ENCODE measurements around the gene TEAD2. TPM values are rescaled to one million over a fixed set of nuclear protein-coding genes. Genes with fewer than 3 reads are reported as not detected.
"Not testable (repeated sequence)": the region's sequence is repeated elsewhere in the genome, so short reads cannot be mapped to it uniquely, and the experiment has no call there.

The TEAD2 gene
- polyA plus RNA-seq, 2 donors: 6.0 to 8.3 TPM

- no peak within 1 kb of the TSS for H3K27ac ChIP-seq (ENCODE audit: low read depth in 2 of 2, low read length in 1 of 2)
- WGBS, 2 donors: 36 to 56% methylated on average over 39 to 40 of the region's 40 CpGs
- no peaks in the 10 kb centered on the region for H3K36me3 ChIP-seq (ENCODE audit: control insufficient read depth in 2 of 2, insufficient read depth in 2 of 2, low read length in 1 of 2)
- no peaks in the 10 kb centered on the region for H3K9me3 ChIP-seq (ENCODE audit: control insufficient read depth in 2 of 2, insufficient read depth in 1 of 2, low read depth in 1 of 2, low read length in 1 of 2)
- H3K4me1 ChIP-seq (ENCODE audit: control insufficient read depth in 2 of 2, insufficient read depth in 2 of 2, low read length in 1 of 2): no peaks in the 10 kb centered on the region
- no peak within 1 kb of the TSS for H3K4me3 ChIP-seq (ENCODE audit: low read depth in 1 of 2, low read length in 2 of 2)
- H3K27me3 ChIP-seq (ENCODE audit: control insufficient read depth in 1 of 2, insufficient read depth in 2 of 2, low read length in 2 of 2): no peaks in the 10 kb centered on the region
Observed at GRCh38 chr19:49387936-49388372, 25.7 kb upstream of the TEAD2 start, which contains the start of gene KASH5. Gene KASH5, plus strand, starts transcription at chr19:49388249. Its CDS starts 2,635 bp downstream, at chr19:49390884.

DNA sequence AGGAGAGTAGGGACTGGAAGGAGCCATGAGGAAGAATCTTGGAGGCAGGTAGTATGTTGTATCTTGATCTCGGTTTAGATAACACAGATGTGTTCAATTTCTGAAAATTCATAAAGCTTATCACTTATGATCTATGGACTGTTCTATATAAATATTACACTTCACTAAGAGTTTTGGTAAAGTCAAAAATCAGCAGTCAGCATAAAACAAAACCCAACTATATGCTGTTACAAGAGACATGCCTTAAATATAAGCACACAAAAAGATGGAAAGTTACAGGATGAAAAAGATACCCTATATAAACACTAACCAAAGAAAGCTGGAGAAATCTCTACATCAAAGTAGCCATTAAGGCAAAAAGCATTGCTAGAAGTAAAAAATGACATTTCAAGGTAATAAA is 21.4 kb upstream of the TEAD2 start:
- H3K9me3 ChIP-seq (ENCODE audit: control insufficient read depth in 2 of 2, insufficient read depth in 1 of 2, low read depth in 1 of 2, low read length in 1 of 2): no peaks in the 10 kb centered on the region
- no peak overlapping the region for H3K4me3 ChIP-seq (ENCODE audit: low read depth in 1 of 2, low read length in 2 of 2)
- H3K4me1 ChIP-seq (ENCODE audit: control insufficient read depth in 2 of 2, insufficient read depth in 2 of 2, low read length in 1 of 2): no peaks in the 10 kb centered on the region
- no peaks in the 10 kb centered on the region for H3K27me3 ChIP-seq (ENCODE audit: control insufficient read depth in 1 of 2, insufficient read depth in 2 of 2, low read length in 2 of 2)
- H3K27ac ChIP-seq (ENCODE audit: low read depth in 2 of 2, low read length in 1 of 2): no peak overlapping the region
- H3K36me3 ChIP-seq (ENCODE audit: control insufficient read depth in 2 of 2, insufficient read depth in 2 of 2, low read length in 1 of 2): no peaks in the 10 kb centered on the region
- 50% methylated on average over 1 of the region's 1 CpG for WGBS, 2 donors

DNA sequence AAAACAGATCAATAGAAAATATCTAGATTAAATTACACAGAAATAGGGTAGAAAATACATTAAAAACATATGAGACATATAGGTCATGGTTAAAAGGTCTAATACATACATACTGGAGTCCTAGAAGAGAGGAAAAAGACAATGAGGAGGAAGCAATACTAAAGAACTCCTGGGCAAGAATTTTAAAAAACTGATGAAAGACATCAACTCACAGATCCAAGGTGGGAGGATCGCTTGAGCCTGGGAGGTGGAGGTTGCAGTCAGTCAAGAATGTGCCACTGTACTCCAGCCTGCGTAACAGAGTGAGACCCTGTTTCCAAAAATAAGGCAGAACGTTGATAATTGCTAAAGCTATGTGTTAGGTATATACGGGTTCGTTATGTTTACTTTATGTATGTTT is 20.4 kb upstream of the TEAD2 start:
- no peaks in the 10 kb centered on the region for H3K9me3 ChIP-seq (ENCODE audit: control insufficient read depth in 2 of 2, insufficient read depth in 1 of 2, low read depth in 1 of 2, low read length in 1 of 2)
- H3K36me3 ChIP-seq (ENCODE audit: control insufficient read depth in 2 of 2, insufficient read depth in 2 of 2, low read length in 1 of 2): no peaks in the 10 kb centered on the region
- H3K4me1 ChIP-seq (ENCODE audit: control insufficient read depth in 2 of 2, insufficient read depth in 2 of 2, low read length in 1 of 2): no peaks in the 10 kb centered on the region
- H3K27me3 ChIP-seq (ENCODE audit: control insufficient read depth in 1 of 2, insufficient read depth in 2 of 2, low read length in 2 of 2): no peaks in the 10 kb centered on the region
- H3K4me3 ChIP-seq (ENCODE audit: low read depth in 1 of 2, low read length in 2 of 2): no peak overlapping the region
- WGBS, 2 donors: 89 to 93% methylated on average over 5 of the region's 5 CpGs
- H3K27ac ChIP-seq (ENCODE audit: low read depth in 2 of 2, low read length in 1 of 2): no peak overlapping the region

GRCh38 chr19:49380391-49380790 is 18.2 kb upstream of the TEAD2 start:
- Histone ChIP-seq H3K4me3 (ENCODE audit: low read depth in 1 of 2, low read length in 2 of 2) (no peak overlapping the region), H3K27ac (ENCODE audit: low read depth in 2 of 2, low read length in 1 of 2) (no peak overlapping the region), H3K36me3 (ENCODE audit: control insufficient read depth in 2 of 2, insufficient read depth in 2 of 2, low read length in 1 of 2) (no peaks in the 10 kb centered on the region), H3K4me1 (ENCODE audit: control insufficient read depth in 2 of 2, insufficient read depth in 2 of 2, low read length in 1 of 2) (no peaks in the 10 kb centered on the region), H3K9me3 (ENCODE audit: control insufficient read depth in 2 of 2, insufficient read depth in 1 of 2, low read depth in 1 of 2, low read length in 1 of 2) (no peaks in the 10 kb centered on the region), H3K27me3 (ENCODE audit: control insufficient read depth in 1 of 2, insufficient read depth in 2 of 2, low read length in 2 of 2) (no peaks in the 10 kb centered on the region)
- WGBS, 2 donors: 92 to 96% methylated on average over 3 of the region's 3 CpGs

GRCh38 chr19:49378512-49378911 is 16.3 kb upstream of the TEAD2 start:
- Histone ChIP-seq H3K27me3 (ENCODE audit: control insufficient read depth in 1 of 2, insufficient read depth in 2 of 2, low read length in 2 of 2) (no peaks in the 10 kb centered on the region), H3K9me3 (ENCODE audit: control insufficient read depth in 2 of 2, insufficient read depth in 1 of 2, low read depth in 1 of 2, low read length in 1 of 2) (no peaks in the 10 kb centered on the region), H3K27ac (ENCODE audit: low read depth in 2 of 2, low read length in 1 of 2) (no peak overlapping the region), H3K4me1 (ENCODE audit: control insufficient read depth in 2 of 2, insufficient read depth in 2 of 2, low read length in 1 of 2) (no peaks in the 10 kb centered on the region), H3K36me3 (ENCODE audit: control insufficient read depth in 2 of 2, insufficient read depth in 2 of 2, low read length in 1 of 2) (no peaks in the 10 kb centered on the region), H3K4me3 (ENCODE audit: low read depth in 1 of 2, low read length in 2 of 2) (no peak overlapping the region)
- WGBS, 2 donors: 69 to 86% methylated on average over 3 of the region's 3 CpGs

DNA sequence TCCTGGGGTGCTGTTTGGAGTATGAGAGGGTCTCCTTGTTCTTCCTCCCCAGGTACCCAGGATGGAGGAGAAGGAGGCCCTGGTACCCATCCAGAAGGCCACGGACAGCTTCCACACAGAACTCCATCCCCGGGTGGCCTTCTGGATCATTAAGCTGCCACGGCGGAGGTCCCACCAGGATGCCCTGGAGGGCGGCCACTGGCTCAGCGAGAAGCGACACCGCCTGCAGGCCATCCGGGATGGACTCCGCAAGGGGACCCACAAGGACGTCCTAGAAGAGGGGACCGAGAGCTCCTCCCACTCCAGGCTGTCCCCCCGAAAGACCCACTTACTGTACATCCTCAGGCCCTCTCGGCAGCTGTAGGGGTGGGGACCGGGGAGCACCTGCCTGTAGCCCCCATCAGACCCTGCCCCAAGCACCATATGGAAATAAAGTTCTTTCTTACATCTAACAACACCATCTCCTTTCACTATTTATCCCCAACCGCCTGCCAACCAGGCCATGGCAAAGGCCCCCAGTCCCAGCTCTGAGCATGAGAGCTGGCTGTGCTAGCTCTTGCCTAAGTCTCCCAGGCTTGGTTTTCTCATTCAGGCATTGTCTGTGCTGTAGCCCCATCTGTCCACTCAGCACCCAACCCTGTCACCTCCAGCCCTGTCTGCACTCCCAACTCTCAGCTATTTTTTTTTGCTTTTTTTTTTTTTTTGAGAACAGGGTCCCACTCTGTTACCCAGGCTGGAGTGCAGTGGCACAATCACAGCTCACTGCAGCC is 12.6 kb upstream of the TEAD2 start:
- H3K27ac ChIP-seq (ENCODE audit: low read depth in 2 of 2, low read length in 1 of 2): no peak overlapping the region
- H3K27me3 ChIP-seq (ENCODE audit: control insufficient read depth in 1 of 2, insufficient read depth in 2 of 2, low read length in 2 of 2): no peaks in the 10 kb centered on the region
- no peaks in the 10 kb centered on the region for H3K4me1 ChIP-seq (ENCODE audit: control insufficient read depth in 2 of 2, insufficient read depth in 2 of 2, low read length in 1 of 2)
- no peak overlapping the region for H3K4me3 ChIP-seq (ENCODE audit: low read depth in 1 of 2, low read length in 2 of 2)
- H3K36me3 ChIP-seq (ENCODE audit: control insufficient read depth in 2 of 2, insufficient read depth in 2 of 2, low read length in 1 of 2): no peaks in the 10 kb centered on the region
- H3K9me3 ChIP-seq (ENCODE audit: control insufficient read depth in 2 of 2, insufficient read depth in 1 of 2, low read depth in 1 of 2, low read length in 1 of 2): peaks cover under 1 to 2% of the 10 kb centered on the region in 2 donors
- 87% methylated on average over 15 to 16 of the region's 16 CpGs for WGBS, 2 donors

DNA sequence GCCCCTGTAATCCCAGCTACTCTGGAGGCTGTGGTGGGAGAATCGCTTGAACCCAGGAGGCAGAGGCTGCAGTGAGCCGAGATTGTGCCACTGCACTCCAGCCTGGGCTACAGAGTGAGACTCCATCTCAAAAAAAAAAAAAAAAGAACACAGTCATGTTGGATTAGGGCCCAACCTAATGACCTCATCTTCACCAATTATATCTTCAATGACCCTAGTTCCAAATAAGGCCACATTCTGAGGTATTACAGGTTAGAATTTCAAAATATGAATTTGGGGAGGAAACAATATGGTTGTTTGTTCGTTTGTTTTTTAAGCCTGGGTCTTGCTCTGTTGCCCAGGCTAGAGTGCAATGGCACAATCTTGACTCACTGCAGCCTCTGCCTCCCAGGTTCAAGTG is 11.0 kb upstream of the TEAD2 start:
- not testable (repeated sequence) for H3K4me1 ChIP-seq (ENCODE audit: control insufficient read depth in 2 of 2, insufficient read depth in 2 of 2, low read length in 1 of 2); H3K36me3 ChIP-seq (ENCODE audit: control insufficient read depth in 2 of 2, insufficient read depth in 2 of 2, low read length in 1 of 2); H3K9me3 ChIP-seq (ENCODE audit: control insufficient read depth in 2 of 2, insufficient read depth in 1 of 2, low read depth in 1 of 2, low read length in 1 of 2); H3K27ac ChIP-seq (ENCODE audit: low read depth in 2 of 2, low read length in 1 of 2); H3K27me3 ChIP-seq (ENCODE audit: control insufficient read depth in 1 of 2, insufficient read depth in 2 of 2, low read length in 2 of 2); H3K4me3 ChIP-seq (ENCODE audit: low read depth in 1 of 2, low read length in 2 of 2)
- WGBS, 2 donors: 76 to 81% methylated on average over 3 of the region's 3 CpGs

GRCh38 chr19:49371184-49371583 is 9.0 kb upstream of the TEAD2 start:
- 77 to 79% methylated on average over 3 of the region's 3 CpGs for WGBS, 2 donors
- H3K9me3 ChIP-seq (ENCODE audit: control insufficient read depth in 2 of 2, insufficient read depth in 1 of 2, low read depth in 1 of 2, low read length in 1 of 2): peaks cover 8% of the 10 kb centered on the region in 2 donors
- no peaks in the 10 kb centered on the region for H3K27me3 ChIP-seq (ENCODE audit: control insufficient read depth in 1 of 2, insufficient read depth in 2 of 2, low read length in 2 of 2)
- H3K4me1 ChIP-seq (ENCODE audit: control insufficient read depth in 2 of 2, insufficient read depth in 2 of 2, low read length in 1 of 2): no peaks in the 10 kb centered on the region
- no peak overlapping the region for H3K27ac ChIP-seq (ENCODE audit: low read depth in 2 of 2, low read length in 1 of 2)
- H3K36me3 ChIP-seq (ENCODE audit: control insufficient read depth in 2 of 2, insufficient read depth in 2 of 2, low read length in 1 of 2): no peaks in the 10 kb centered on the region
- no peak overlapping the region for H3K4me3 ChIP-seq (ENCODE audit: low read depth in 1 of 2, low read length in 2 of 2)

- WGBS, 2 donors: 75 to 77% methylated on average over 5 of the region's 5 CpGs
- Histone ChIP-seq H3K9me3 (ENCODE audit: control insufficient read depth in 2 of 2, insufficient read depth in 1 of 2, low read depth in 1 of 2, low read length in 1 of 2) (peaks cover 8% of the 10 kb centered on the region in 2 donors), H3K4me1 (ENCODE audit: control insufficient read depth in 2 of 2, insufficient read depth in 2 of 2, low read length in 1 of 2) (no peaks in the 10 kb centered on the region), H3K4me3 (ENCODE audit: low read depth in 1 of 2, low read length in 2 of 2) (no peak overlapping the region), H3K27me3 (ENCODE audit: control insufficient read depth in 1 of 2, insufficient read depth in 2 of 2, low read length in 2 of 2) (no peaks in the 10 kb centered on the region), H3K36me3 (ENCODE audit: control insufficient read depth in 2 of 2, insufficient read depth in 2 of 2, low read length in 1 of 2) (no peaks in the 10 kb centered on the region), H3K27ac (ENCODE audit: low read depth in 2 of 2, low read length in 1 of 2) (no peak overlapping the region)
Observed at GRCh38 chr19:49368711-49369358, 6.6 kb upstream of the TEAD2 start.

- Histone ChIP-seq H3K36me3 (ENCODE audit: control insufficient read depth in 2 of 2, insufficient read depth in 2 of 2, low read length in 1 of 2) (no peaks in the 10 kb centered on the region), H3K9me3 (ENCODE audit: control insufficient read depth in 2 of 2, insufficient read depth in 1 of 2, low read depth in 1 of 2, low read length in 1 of 2) (peaks cover 8% of the 10 kb centered on the region in 2 donors), H3K4me1 (ENCODE audit: control insufficient read depth in 2 of 2, insufficient read depth in 2 of 2, low read length in 1 of 2) (peaks cover 0 to 3% of the 10 kb centered on the region in 2 donors), H3K27me3 (ENCODE audit: control insufficient read depth in 1 of 2, insufficient read depth in 2 of 2, low read length in 2 of 2) (no peaks in the 10 kb centered on the region), H3K27ac (ENCODE audit: low read depth in 2 of 2, low read length in 1 of 2) (no peak overlapping the region), H3K4me3 (ENCODE audit: low read depth in 1 of 2, low read length in 2 of 2) (no peak overlapping the region)
Observed at GRCh38 chr19:49366110-49366509, 3.9 kb upstream of the TEAD2 start.

Measured in esophagus (tissue), 2 donors.